CD14-positive monocyte (primary cell): ENCODE data around the gene CPED1. TPM values are rescaled to one million over a fixed set of nuclear protein-coding genes. Genes with fewer than 3 reads are reported as not detected.

Experiments
- DNase-seq, 3 donors: peaks; one replicate each; pipeline ENCODE4 v3.0.0-alpha.2; 2011 to 2022
- H2AFZ ChIP-seq: 2 replicates; pipeline ENCODE4 v1.6.0; 2012; ENCODE audit warnings: mild to moderate bottlenecking, low read depth, low read length, inconsistent platforms; ENCODE audit not compliant: insufficient read depth, poor library complexity, severe bottlenecking
- H3K27ac ChIP-seq, 2 donors: 1 replicate in 1 of 2; 2 replicates in 1 of 2; pipeline ENCODE4 v1.5.1; 2012 to 2013; ENCODE audit warnings: low read length in 2 of 2, control low read depth in 1 of 2, inconsistent platforms in 1 of 2, low read depth in 1 of 2, mild to moderate bottlenecking in 1 of 2
- H3K27me3 ChIP-seq, 2 donors: one replicate each; pipeline versions ENCODE4 v1.6.0 to v1.6.1; 2011 to 2013; ENCODE audit warnings: low read length in 2 of 2; ENCODE audit not compliant: control insufficient read depth in 2 of 2, insufficient read depth in 2 of 2
- H3K36me3 ChIP-seq, 2 donors: replicated peaks in 1 of 2; 1 replicate in 1 of 2; 2 replicates in 1 of 2; pipeline versions ENCODE4 v1.5.1 to v1.6.1; 2012 to 2013; ENCODE audit warnings: low read length in 2 of 2, control low read depth in 1 of 2, inconsistent platforms in 1 of 2, mild to moderate bottlenecking in 1 of 2; ENCODE audit not compliant: insufficient read depth in 2 of 2, control insufficient read depth in 1 of 2
- H3K4me1 ChIP-seq, 2 donors: 1 replicate in 1 of 2; 2 replicates in 1 of 2; pipeline versions ENCODE4 v1.5.1 to v1.6.1; 2012 to 2013; ENCODE audit warnings: low read length in 2 of 2, control low read depth in 1 of 2, inconsistent platforms in 1 of 2, mild to moderate bottlenecking in 1 of 2, moderate library complexity in 1 of 2; ENCODE audit not compliant: insufficient read depth in 2 of 2, control insufficient read depth in 1 of 2
- H3K4me2 ChIP-seq: replicated peaks from 2 replicates; pipeline ENCODE3; 2012; ENCODE audit warnings: low read length, moderate library complexity, mild to moderate bottlenecking; ENCODE audit not compliant: poor library complexity, severe bottlenecking; ENCODE audit errors: extremely low read depth
- H3K4me3 ChIP-seq, 3 experiments: fragments of 200-600 bp in 1 of 3; sonication (generic) in 1 of 3; replicated peaks in 1 of 3; 1 replicate in 2 of 3; 2 replicates in 1 of 3; pipeline ENCODE4 v1.5.1; 2011 to 2013; ENCODE audit warnings: low read length in 3 of 3, mild to moderate bottlenecking in 3 of 3, control low read depth in 2 of 3, low read depth in 2 of 3, inconsistent platforms in 1 of 3, moderate library complexity in 1 of 3
- H3K79me2 ChIP-seq: 2 replicates; pipeline ENCODE4 v1.6.0; 2012; ENCODE audit warnings: mild to moderate bottlenecking, control low read depth, inconsistent platforms, low read length, moderate library complexity; ENCODE audit not compliant: insufficient read depth
- H3K9ac ChIP-seq: 2 replicates; pipeline ENCODE4 v1.6.0; 2017; ENCODE audit warnings: low read length, mild to moderate bottlenecking; ENCODE audit not compliant: insufficient read depth, poor library complexity, severe bottlenecking
- H3K9me3 ChIP-seq, 2 donors: replicated peaks in 1 of 2; 1 replicate in 1 of 2; 2 replicates in 1 of 2; pipeline versions ENCODE4 v1.5.1 to v1.6.1; 2012 to 2013; ENCODE audit warnings: low read length in 2 of 2, control low read depth in 1 of 2; ENCODE audit not compliant: control insufficient read depth in 1 of 2, insufficient read depth in 1 of 2
- H4K20me1 ChIP-seq: 2 replicates; pipeline ENCODE4 v1.6.0; 2012; ENCODE audit warnings: mild to moderate bottlenecking, low read length, control low read depth, moderate library complexity; ENCODE audit not compliant: insufficient read depth
- H3K27ac Mint-ChIP-seq, 7 donors: one replicate each; pipeline ENCODE4 v1.8.0; 2020; ENCODE audit warnings: mild to moderate bottlenecking in 7 of 7, mixed read lengths in 7 of 7, moderate library complexity in 6 of 7, inconsistent platforms in 2 of 7
- H3K27me3 Mint-ChIP-seq, 3 donors: one replicate each; pipeline ENCODE4 v1.8.0; 2021 to 2022; ENCODE audit warnings: low read depth in 3 of 3, mild to moderate bottlenecking in 3 of 3, mixed read lengths in 3 of 3, moderate library complexity in 3 of 3, inconsistent platforms in 1 of 3
- H3K36me3 Mint-ChIP-seq, 2 donors: one replicate each; pipeline ENCODE4 v1.8.0; 2020; ENCODE audit warnings: mixed read lengths in 2 of 2, inconsistent platforms in 1 of 2, mild to moderate bottlenecking in 1 of 2
- H3K4me1 Mint-ChIP-seq: one replicate; pipeline ENCODE4 v1.8.0; 2020; ENCODE audit warnings: mild to moderate bottlenecking, mixed read lengths
- H3K4me3 Mint-ChIP-seq, 2 donors: one replicate each; pipeline ENCODE4 v1.8.0; 2020; ENCODE audit warnings: mild to moderate bottlenecking in 2 of 2, mixed read lengths in 2 of 2, moderate library complexity in 1 of 2
- H3K9me3 Mint-ChIP-seq, 7 donors: one replicate each; pipeline ENCODE4 v1.8.0; 2020 to 2022; ENCODE audit warnings: mixed read lengths in 7 of 7, mild to moderate bottlenecking in 6 of 7, moderate library complexity in 6 of 7, inconsistent platforms in 2 of 7
- CTCF ChIP-seq: fragments of 200-600 bp; IDR thresholded peaks from one replicate; pipeline ENCODE4 v1.8.0; 2022; ENCODE audit warnings: antibody characterized with exemption, mild to moderate bottlenecking
- WGBS: methylation state at CpG from one replicate; pipeline ENCODE4 v1.1.5; 2013; ENCODE audit warnings: missing lambda C conversion rate; ENCODE audit not compliant: insufficient coverage; 5-methylcytosine and 5-hydroxymethylcytosine counted together
- intact Hi-C, 2 donors: fragments of 100-400 bp; cut with micrococcal nuclease; formaldehyde crosslinking; loops; one replicate each; pipeline versions ENCODE4 v1.15.0 to v1.15.1; 2023
- polyA plus RNA-seq, 3 donors: library from polyadenylated mRNA; depleted of rRNA in 1 of 3; unstranded in 2 of 3; stranded (reverse) in 1 of 3; fragments of 300-500 nt in 2 of 3; fragments of >200 nt in 1 of 3; fragmentation: Illumina TruSeq in 2 of 3; gene quantifications; 1 replicate in 2 of 3; 2 replicates in 1 of 3; pipeline ENCODE4 v1.2.3, GENCODE V29; 2012 to 2021

CPED1 gene
- polyA plus RNA-seq, 3 donors = 9.8 to 30.0 (median 20.4) TPM

GRCh38 chr7:121069346-121070100, 81.0 kb downstream of the CPED1 start:
- Mint-ChIP-seq H3K36me3 (peaks cover 0 to 4% of the 10 kb centered on the region in 2 donors), H3K4me3 (no peak overlapping the region), H3K4me1 (peaks cover 1% of the 10 kb centered on the region), H3K27me3 (peaks cover 0 to 2% (median 0%) of the 10 kb centered on the region in 3 donors), H3K9me3 (peaks cover 0 to 2% (median 0%) of the 10 kb centered on the region in 7 donors), H3K27ac (no peak overlapping the region)
- no peak for TF ChIP-seq CTCF
- Histone ChIP-seq H3K9ac (no peak overlapping the region), H3K4me1 (no peaks in the 10 kb centered on the region), H3K79me2 (no peaks in the 10 kb centered on the region), H3K36me3 (no peaks in the 10 kb centered on the region), H4K20me1 (no peaks in the 10 kb centered on the region), H3K27me3 (no peaks in the 10 kb centered on the region), H2AFZ (no peak overlapping the region), H3K4me3 (no peak overlapping the region), H3K9me3 (no peaks in the 10 kb centered on the region), H3K4me2 (no peak overlapping the region), H3K27ac (no peak overlapping the region)
- no peak for DNase-seq
- WGBS = 100% methylated on average over 2 of the region's 4 CpGs
- intact Hi-C loops = no loop called here

- Histone ChIP-seq H4K20me1 (no peaks in the 10 kb centered on the region), H3K27me3 (no peaks in the 10 kb centered on the region), H3K9me3 (no peaks in the 10 kb centered on the region), H2AFZ (no peak overlapping the region), H3K4me3 (no peak overlapping the region), H3K36me3 (no peaks in the 10 kb centered on the region), H3K79me2 (no peaks in the 10 kb centered on the region), H3K4me2 (no peak overlapping the region), H3K4me1 (no peaks in the 10 kb centered on the region), H3K27ac (no peak overlapping the region), H3K9ac (no peak overlapping the region)
- TF ChIP-seq CTCF = no peak
- 100% methylated on average over 1 of the region's 1 CpG for WGBS
- H3K27me3 Mint-ChIP-seq = peaks cover 0 to 2% (median 0%) of the 10 kb centered on the region in 3 donors
- peaks cover 0 to 4% of the 10 kb centered on the region in 2 donors for H3K36me3 Mint-ChIP-seq
- no peak overlapping the region for H3K27ac Mint-ChIP-seq
- DNase-seq = no peak
- peaks cover 1% of the 10 kb centered on the region for H3K4me1 Mint-ChIP-seq
- intact Hi-C loops = no loop called here
- H3K4me3 Mint-ChIP-seq = no peak overlapping the region
- peaks cover 0 to 2% (median 0%) of the 10 kb centered on the region in 7 donors for H3K9me3 Mint-ChIP-seq
Measured at GRCh38 chr7:121071132-121071531, 82.6 kb downstream of the CPED1 start.
